ENCODE results near the gene MINK1.
A peak's percentile ranks its signal among the peaks of the same experiment; 100 is the strongest.

The MINK1 gene

GRCh38 chr17:4895121-4895520 is 62.0 kb downstream of the MINK1 start:
- TF ChIP-seq ZFX (IDR thresholded peaks at IDR 0.05), result no peak
- TF ChIP-seq, protein P1, sequence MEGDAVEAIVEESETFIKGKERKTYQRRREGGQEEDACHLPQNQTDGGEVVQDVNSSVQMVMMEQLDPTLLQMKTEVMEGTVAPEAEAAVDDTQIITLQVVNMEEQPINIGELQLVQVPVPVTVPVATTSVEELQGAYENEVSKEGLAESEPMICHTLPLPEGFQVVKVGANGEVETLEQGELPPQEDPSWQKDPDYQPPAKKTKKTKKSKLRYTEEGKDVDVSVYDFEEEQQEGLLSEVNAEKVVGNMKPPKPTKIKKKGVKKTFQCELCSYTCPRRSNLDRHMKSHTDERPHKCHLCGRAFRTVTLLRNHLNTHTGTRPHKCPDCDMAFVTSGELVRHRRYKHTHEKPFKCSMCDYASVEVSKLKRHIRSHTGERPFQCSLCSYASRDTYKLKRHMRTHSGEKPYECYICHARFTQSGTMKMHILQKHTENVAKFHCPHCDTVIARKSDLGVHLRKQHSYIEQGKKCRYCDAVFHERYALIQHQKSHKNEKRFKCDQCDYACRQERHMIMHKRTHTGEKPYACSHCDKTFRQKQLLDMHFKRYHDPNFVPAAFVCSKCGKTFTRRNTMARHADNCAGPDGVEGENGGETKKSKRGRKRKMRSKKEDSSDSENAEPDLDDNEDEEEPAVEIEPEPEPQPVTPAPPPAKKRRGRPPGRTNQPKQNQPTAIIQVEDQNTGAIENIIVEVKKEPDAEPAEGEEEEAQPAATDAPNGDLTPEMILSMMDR (conservative IDR thresholded peaks at IDR 0.05), result no peak

DNA sequence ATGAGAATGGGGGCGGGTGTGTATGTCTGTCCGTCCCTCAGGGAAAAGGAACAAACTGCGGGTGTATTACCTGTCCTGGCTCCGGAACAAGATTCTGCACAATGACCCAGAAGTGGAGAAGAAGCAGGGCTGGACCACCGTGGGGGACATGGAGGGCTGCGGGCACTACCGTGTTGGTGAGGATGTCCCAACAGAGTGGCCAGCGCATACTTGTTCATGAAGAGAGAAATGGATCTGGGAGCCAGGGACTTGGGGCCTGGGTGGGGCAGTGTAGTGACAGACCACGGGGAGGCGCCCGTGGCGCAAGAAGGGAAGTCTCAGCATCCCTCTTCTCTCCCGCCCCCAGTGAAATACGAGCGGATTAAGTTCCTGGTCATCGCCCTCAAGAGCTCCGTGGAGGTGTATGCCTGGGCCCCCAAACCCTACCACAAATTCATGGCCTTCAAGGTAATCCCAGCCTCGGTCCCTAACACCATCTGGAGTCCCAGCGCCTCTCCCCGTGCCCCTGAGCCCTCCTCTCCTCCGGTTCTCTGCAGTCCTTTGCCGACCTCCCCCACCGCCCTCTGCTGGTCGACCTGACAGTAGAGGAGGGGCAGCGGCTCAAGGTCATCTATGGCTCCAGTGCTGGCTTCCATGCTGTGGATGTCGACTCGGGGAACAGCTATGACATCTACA is 62.7 kb downstream of the MINK1 start:
- TF ChIP-seq, protein P1 (conservative IDR thresholded peaks at IDR 0.05), result no peak
- no peak for TF ChIP-seq ZFX (IDR thresholded peaks at IDR 0.05)
- H3K27ac ChIP-seq, result no peak overlapping the region

More at GRCh38 chr17:4895121-4895520, 62.0 kb downstream of the MINK1 start:
- H3K27ac ChIP-seq, result no peak overlapping the region

DNA sequence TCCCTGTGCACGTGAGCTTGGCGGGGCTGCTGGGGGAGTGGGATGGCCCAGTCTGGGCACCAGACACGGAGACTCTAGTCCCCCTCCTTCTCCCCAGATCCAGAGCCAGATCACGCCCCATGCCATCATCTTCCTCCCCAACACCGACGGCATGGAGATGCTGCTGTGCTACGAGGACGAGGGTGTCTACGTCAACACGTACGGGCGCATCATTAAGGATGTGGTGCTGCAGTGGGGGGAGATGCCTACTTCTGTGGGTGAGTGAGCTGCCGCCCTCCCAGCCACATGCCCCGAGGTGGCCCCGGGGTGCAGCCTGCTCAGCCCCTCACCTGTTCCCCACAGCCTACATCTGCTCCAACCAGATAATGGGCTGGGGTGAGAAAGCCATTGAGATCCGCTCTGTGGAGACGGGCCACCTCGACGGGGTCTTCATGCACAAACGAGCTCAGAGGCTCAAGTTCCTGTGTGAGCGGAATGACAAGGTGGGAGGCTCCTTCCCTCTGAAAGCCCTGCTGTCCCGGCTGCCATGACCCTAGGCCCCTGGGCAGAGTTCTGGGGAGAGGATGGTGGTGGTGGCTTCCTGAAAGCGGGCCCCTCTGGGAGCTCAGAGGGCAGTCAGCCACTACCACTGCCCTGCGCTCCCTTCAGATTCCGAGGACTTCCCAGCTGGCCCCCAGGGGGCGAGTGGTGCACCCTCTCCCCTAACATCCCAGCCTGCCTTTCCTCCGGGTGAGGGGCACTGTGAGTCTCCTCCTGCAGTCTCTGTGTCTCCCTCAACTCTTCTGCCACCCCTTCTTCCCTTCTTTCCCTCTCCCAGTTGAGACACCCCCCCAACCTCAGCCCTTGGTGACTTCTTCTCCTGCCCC is 63.4 kb downstream of the MINK1 start:
- H3K27ac ChIP-seq, result no peak overlapping the region
- TF ChIP-seq, protein P1 (conservative IDR thresholded peaks at IDR 0.05), result no peak
- TF ChIP-seq ZFX (IDR thresholded peaks at IDR 0.05), result no peak

GRCh38 chr17:4897198-4897687 is 64.1 kb downstream of the MINK1 start:
- TF ChIP-seq, protein P1 (conservative IDR thresholded peaks at IDR 0.05), result no peak
- TF ChIP-seq ZFX (IDR thresholded peaks at IDR 0.05), result no peak
- no peak overlapping the region for H3K27ac ChIP-seq

- H3K27ac ChIP-seq, result 0 out of 2 replicates have a peak overlapping the region, but pooled peaks have one; percentile 3
- TF ChIP-seq ZFX (IDR thresholded peaks at IDR 0.05), result no peak
- TF ChIP-seq, protein P1 (conservative IDR thresholded peaks at IDR 0.05), result no peak
Observed at GRCh38 chr17:4897785-4898184, 64.6 kb downstream of the MINK1 start.

- no peak for TF ChIP-seq ZFX (IDR thresholded peaks at IDR 0.05)
- TF ChIP-seq, protein P1 (conservative IDR thresholded peaks at IDR 0.05), result no peak
- H3K27ac ChIP-seq, result 0 out of 2 replicates have a peak overlapping the region, but pooled peaks have one; percentile 3
Observed at GRCh38 chr17:4898351-4898750, 65.2 kb downstream of the MINK1 start.

DNA sequence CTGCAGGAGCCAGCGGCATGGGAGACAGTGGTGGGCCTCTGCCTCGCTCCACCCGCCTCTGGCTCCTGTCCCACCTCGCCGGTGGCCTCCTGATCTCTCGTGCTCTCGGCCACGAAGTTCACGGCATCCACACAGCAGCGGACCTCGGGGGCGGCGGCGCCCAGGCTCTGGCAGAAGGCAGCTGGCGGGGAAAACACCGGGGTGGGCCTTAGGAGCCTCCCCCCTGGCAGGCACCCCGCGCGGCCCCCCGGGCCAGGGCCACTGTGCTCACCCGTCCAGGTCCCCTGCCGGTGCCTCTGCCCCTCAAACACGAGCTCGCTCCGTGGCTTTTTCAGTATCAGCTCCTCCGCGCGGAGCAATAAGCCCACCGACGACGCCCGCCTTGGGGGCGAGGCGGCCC is 65.8 kb downstream of the MINK1 start:
- no peak; the same call in 1 of the 2 replicates for TF ChIP-seq ZFX (IDR thresholded peaks at IDR 0.05)
- TF ChIP-seq, protein P1 (conservative IDR thresholded peaks at IDR 0.05), result no peak
- H3K27ac ChIP-seq, result no peak overlapping the region
